ENCODE data around the gene PTP4A2.

PTP4A2 gene

DNA sequence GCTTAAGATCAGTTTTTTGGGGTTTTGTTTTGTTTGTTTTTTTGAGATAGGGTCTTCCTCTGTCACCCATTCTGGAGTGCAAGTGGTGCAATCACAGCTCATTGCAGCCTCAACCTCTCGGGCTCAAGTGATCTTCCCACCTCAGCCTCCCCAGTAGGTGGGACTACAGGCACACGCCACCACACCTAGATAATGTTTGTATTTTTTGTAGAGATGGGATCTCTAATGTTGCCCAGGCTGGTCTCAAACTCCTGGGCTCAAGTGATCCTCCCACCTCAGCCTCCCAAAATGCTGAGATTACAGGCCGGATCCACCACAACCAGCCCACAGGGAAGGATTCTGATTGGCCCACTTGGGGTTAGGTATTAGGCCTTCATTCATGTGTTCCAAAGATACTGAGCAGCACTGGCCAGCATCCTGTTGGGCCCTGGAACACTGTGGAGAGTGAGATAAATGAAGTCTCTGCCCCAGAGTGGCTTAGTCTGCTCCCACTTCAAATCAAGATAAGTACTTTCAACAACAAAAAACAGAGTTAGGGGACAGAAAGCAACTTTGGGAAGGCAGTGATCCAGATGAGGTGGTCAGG, 54.7 kb downstream of the PTP4A2 start:
- ATAC-seq, result no peak

DNA sequence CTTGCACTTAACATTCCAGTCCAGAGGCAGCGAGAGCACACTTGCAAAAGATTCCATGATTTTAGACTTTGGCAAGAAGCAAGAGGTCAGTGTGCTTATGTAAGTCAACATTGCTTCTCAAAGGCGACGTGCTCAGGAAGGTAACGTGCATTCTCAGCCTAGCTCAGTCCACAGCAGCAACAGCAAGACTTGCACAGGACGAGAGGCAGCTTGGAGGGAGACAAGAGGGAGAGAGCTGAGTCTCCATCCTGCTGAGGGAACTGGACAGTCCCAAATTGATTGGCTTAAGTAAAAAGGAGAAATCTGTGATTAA, 56.5 kb downstream of the PTP4A2 start:
- ATAC-seq, result no peak

DNA sequence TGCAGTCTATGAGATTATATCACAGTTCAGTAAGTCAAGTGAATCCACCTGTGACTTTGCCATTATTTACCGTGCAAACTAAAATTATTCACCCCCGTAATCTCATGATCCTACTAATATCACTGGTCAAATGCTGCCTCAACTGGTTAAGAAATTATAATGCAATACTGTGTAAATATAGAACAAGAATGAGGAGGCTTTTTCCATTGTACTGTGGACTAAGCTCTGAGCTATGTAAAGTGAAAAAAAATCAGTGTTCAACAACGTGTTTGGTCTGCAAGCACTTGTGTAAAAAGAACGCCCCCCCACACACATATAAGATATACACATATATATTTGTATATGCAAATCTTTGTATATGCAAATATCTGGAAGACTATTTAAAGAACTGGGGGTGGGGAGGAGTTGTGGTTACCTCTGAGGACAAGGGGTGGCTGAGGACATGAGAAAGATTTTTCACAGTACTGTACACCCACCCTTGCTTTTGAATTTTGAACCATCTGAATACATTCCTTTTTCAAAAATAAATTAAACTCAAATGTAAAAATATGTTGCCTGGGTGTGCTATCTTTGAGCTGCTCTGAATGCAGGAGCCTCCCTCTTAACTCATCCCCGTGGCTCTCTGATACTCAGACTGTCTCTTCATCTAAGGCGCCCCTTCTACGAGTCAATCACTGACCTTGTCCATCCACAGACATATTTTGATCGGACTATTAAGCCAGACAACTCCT, 57.0 kb downstream of the PTP4A2 start:
- ATAC-seq, result no peak

DNA sequence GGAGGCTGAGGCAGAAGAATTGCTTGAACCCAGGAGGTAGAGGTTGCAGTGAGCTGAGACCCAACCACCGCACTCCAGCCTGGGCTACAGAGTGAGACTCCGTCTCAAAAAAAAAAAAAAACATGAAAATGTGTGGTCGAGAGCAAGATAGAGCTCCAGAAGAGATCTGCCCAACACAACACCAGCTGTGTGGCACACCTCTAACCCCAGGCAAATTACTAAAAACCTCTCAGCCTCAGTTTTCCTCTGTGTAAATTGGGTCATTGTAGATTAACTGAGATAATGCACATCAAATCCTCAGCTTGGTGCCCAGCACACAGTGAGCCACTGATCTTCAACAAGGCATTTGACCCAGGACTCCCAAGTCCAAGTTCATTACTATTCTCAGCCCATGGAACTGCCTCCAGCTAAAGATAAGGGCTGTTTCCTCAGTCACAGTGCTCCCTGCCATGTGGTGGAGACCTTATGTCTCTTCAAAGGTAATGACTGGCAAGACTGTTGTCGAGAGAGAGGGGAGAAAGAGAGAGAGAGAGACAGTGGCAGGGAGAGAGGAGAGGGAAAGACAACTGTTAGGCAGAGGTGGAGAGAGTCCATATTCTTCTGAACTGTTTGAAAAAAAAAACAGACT, 58.1 kb downstream of the PTP4A2 start:
- no peak for ATAC-seq

DNA sequence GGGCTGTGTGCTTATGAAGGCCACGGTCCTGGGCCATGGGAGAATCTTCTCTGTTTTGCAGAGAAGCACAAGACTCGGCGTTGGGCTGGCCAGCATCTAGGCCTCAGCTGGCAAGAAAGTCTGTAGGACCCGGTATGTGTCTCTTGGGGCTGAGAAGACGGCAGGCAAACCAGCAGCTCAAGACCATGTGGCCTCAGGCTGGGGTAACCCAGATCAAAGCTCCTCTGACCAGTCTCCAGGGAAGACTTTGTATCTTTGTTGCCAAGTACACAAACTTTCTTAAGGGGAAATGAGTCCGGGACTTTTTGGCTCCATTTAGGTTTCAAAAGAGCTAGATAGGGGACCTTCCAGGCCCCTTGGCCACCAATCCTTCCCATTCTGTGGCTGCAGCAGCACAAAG, 60.1 kb downstream of the PTP4A2 start:
- no peak for ATAC-seq

DNA sequence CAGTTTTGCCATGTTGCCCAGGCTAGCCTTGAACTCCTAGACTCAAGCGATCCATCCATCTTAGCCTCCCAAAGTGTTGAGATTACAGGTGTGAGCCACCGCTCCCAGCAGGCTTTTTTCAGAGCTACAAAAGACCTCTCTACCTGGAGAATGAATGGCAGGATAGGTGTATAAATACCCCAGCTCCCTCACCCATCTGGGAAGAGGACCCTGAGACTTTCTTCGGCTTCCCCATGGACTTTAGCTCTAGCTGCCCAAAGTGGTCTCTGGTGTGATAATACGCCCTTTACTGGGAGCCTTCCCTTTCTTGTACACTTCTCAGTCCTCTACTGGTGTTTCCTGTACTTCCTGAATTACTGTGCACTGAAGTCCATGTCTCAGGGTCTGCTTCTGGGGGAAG, 60.6 kb downstream of the PTP4A2 start:
- no peak for ATAC-seq

DNA sequence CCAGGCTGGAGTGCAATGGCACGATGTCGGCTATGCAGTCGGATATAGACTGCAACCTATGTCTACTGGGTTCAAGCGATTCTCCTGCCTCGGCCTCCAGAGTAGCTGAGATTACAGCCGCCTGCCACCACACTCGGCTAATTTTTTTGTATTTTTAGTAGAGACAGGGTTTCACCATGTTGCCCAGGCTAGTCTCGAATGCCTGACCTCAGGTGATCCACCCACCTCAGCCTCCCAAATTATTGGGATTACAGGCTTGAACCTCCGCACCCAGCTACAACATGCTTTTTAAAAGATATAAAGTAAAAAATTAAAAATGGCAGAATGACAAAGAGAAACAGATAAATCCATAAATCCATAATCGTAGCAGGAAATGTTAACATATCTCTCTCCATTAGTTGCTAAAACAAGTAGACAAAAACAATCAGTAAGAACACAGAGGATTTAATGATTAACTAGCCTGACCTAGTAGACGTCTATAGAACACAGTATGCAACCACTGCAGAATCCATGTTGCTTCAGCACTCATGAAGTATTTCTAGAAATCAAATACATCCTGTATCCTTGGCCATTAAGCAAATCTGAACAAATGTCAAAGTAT, 62.4 kb downstream of the PTP4A2 start:
- no peak for ATAC-seq

DNA sequence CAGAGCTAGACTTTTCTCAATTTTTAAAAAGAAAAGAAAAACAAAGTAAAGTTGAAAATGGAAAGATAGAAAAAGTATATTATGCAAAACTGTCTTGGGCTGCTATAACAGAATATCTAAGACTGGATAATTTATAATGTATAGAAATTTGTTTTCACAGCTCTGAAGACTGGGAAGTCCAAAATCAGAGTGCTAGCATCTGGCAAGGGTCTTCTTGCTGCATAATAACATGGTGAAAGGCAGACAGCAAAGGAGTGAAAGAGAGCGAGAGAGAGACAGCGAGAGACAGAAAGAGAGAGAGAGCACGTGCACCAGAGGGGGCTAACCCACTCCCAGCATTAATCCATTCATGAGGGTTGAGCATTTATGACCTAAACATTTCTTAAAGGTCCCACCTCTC, 63.2 kb downstream of the PTP4A2 start:
- ATAC-seq, result no peak

DNA sequence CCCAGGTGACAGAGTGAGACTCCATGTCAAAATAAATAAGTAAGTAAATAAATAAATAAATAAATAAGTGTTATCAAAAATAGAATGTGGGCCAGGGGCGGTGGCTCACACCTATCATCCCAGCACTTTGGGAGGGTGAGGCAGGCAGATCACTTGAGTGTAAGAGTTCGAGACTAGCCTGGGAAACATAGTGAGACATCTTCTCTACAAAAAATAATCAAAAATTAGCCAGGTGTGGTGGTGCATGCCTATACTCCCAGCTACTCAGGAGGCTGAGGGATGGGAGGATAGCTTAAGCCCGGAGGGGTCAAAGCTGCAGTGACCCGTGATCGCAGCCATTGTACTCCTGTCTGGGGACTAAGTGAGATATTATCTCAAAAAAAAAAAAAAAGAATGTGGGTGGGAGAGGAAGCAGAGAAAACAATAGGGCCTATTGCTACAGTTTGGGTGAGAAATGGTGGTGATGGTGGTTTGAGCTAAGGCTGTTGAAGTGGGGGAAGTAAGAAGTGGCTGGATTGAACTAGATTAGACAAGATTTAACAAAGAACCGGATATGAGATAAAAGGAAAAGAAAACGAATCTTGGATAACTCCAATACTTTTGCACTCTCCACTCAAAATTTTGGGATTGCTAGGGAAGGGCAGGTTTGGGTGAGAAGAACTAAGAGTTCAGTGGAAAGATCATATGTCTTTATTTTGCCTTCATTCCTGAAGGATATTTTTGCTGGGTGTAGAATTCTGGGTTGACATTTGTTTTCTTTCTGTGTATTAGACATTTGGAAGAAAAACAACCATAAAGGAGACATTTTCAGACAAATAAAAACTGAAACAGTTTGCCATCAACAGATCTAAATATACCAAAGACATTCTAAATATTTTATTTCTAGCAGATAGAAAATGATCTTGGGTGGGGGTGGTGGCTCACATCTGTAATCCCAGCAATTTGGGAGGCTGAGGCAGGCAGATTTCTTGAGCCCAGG, 65.2 kb downstream of the PTP4A2 start:
- no peak for ATAC-seq

DNA sequence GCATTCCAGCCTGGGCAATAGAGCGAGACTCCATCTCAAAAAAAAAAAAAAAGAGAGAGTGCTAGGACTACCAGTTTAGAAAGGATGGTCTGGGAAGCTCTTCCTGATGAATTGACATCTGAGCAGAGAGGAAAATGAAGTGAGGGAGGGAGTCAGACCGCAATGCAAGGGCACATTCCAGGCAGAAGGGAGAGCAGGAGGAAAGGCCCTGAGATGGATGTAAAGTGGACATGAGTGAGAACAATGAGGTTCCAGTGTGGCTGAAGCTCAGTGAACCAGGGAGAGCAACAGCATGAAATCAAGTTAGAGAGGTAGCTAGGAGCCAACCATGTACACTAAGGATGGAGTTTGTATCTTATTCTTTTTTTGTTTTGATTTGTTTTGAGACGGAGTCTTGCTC, 66.5 kb downstream of the PTP4A2 start:
- ATAC-seq, result no peak

DNA sequence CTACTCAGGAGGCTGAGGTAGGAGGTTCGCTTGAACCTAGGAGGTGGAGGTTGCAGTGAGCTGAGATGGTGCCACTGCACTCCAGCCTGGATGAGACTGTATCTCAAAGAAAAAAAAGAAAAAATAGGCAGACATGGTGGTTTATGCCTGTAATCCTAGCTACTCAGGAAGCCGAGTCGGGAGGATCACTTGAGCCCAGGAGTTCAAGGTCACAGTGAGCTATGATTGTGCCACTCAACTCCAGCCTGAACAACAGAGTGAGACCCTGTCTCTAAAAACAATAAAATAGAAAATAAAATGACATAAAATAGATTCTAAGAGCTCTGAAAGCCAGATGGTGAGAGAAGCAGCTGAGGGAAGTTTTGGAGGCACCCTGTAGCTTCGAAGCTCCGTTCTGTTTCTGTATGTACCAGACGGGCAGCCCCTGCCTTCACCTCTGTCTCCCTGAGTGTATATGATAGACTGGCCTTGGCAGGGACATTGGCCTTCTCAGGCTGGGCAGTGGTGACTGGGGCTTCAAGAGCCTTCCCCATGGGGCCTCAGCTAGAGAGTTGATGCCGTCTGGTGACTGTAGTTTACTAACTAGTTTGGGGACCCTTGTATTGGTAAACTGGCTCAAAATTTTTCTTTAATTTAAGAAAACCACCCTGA, 68.0 kb downstream of the PTP4A2 start:
- no peak for ATAC-seq

DNA sequence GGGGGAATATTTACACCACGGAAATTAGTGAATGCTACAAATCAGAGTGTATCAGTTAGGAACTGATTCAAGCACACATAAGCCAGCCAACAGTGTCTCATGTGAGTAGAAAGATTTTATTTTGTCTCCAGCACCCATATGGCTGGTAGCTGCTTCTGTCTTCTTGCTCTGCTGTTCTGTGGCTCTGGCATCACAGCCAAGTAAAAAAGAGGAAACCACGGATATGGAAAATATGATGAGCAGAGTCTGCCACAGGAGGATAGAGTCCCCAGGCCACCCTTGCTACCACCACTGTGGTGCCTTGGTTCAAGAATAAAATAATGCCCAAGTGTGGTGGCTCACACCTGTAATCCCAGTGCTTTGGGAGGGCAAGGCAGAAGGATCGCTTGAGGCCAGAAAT, 68.7 kb downstream of the PTP4A2 start:
- no peak for ATAC-seq

DNA sequence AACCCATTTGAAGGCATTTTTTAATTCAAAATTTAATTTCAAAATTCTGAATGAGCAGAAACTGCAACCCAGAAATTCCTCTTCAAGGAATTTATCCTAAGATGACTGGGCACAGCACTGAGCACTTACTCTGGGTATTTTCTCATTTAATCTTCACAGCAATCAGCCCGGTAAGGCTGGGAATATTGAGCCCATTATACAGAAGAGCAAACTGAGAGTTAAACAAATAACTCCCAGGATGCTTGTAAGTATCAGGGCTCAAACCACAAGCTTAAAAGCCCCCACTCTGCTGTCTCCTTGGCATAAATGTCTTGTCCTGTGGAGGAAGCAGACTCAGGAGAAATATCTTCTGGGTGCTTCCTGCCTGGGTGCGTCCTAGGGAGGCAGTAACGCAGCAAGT, 69.3 kb downstream of the PTP4A2 start:
- ATAC-seq, result no peak

DNA sequence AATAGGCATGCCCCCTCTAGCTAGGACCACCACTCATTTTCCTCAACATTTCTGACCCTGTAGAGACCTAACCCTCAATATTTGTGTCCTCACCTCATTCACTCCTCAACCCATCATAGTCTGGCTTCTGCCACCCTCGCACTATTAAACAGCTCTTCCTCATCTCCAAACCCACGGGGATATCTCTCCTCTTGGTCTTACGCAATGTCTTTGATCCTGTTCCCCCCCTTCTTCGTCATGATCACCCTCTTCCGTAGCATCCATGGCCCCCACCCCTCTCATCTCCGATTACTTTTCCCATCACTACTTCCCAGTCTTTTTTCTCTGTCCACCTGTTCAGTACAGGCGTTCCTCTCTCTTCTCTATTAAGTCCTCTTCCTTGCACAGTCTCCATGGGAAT, 70.6 kb downstream of the PTP4A2 start:
- ATAC-seq, result no peak

DNA sequence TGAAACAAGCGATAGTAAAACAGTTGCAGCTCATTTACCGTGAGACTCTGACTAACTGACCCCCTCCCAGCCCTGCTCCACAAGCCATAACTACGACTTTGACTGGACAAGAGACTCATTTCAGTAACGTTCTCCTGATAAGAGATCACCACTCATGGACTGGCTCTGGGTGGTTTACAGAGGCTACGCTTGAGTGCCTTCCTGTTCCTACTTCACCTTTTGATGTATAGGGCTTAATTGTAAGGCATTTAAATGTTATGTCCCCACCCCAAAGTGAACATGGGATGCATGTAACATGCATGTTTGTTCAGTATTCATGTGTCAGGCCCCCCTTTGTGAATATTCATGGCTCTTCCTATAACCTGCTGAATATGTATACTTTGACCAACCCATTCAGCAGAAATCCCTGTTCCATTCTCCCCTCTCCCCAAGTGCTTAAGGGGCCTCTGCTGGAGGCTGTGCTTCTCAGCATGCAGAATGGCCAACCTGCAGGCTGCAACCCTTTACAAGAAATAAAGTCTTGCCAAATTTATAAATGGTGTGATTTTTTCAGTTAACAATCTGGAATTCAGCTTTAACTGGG, 71.6 kb downstream of the PTP4A2 start:
- ATAC-seq, result peak; percentile 25 to 48

DNA sequence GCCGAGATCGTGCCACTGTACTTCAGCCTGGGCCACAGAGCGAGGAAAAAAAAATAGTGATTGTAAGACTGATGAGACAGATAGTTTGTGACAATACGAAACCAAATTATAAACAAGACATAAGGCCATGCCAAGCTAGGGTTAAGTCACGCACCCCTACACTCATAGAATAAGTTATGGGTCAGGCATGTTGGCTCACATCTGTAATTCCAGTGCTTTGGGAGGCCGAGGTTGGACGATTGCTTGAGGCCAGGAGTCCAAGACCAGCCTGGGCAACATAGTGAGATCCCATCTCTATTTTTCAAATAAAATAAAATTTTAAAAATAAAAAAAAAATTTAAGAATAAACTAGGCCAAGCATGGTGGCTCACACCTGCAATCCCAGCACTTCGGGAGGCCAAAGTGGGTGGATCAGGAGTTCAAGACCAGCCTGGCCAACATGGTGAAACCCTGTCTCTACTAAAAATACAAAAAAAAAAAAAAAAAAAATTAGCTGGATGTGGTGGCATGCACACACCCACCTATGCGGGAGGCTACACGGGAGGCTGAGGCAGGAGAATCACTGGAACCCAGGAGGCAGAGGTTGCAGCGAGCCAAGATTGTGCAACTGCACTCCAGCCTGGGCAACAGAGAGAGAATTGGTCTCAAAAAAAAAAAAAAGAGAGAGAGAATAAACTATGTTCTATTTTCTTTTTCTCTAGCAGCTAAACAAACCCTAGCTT, 72.3 kb downstream of the PTP4A2 start:
- no peak for ATAC-seq

DNA sequence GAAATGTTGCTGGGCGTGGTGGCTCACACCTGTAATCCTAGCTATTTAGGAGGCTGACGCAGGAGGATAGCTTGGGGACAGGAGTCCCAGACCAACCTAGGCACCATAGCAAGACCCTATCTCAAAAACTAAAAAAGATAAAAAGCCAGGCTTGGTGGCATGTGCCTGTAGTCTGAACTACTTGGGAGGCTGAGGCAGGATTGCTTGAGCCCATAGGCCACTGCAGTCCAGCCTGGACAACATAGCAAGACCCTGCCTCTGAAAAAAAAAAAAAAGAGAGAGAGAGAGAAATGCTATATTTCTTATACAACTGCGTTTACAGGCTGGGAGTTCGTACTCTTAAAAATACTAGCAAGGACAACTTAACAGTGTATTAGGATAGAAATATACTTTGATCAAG, 76.1 kb downstream of the PTP4A2 start:
- no peak for ATAC-seq

DNA sequence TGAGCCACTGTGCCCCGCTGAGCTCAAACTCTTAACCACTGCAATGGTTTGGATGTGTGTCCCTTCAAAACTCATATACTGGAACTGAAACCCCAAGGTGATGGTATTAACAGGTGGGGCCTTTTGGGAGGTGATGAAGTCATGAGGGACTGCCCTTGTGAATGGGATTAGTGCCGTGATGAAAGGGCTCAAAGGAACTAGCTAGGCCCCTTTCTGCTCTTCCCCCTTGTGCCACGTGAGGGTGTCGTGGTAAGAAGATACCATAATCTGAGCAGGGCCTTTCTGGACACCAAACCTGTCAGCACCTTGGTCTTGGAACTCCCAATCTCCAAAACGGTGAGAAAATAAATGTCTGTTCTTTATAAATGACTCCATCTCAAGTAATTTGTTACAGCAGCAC, 76.8 kb downstream of the PTP4A2 start:
- ATAC-seq, result peak in 1 of 2 donors; percentile 36

DNA sequence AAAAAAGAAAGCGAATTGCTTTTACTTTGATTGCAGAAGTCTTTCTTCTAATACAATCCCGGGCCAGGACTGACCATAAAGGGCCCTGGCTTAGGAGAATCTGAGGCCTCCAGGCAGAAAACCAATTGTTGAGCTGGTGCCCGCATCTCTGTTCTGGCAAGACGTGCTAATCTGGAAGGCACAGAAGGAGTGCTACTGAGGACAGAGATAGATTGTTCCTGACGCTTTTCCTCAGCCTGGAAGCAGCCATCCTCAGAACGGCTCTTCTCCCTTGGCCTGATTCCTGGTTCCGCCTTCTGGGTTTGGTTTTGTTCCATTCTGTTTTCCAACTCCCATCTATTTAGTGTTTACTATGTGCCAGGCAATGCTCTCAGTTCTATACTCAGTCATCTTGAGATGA, 77.6 kb downstream of the PTP4A2 start:
- no peak for ATAC-seq

DNA sequence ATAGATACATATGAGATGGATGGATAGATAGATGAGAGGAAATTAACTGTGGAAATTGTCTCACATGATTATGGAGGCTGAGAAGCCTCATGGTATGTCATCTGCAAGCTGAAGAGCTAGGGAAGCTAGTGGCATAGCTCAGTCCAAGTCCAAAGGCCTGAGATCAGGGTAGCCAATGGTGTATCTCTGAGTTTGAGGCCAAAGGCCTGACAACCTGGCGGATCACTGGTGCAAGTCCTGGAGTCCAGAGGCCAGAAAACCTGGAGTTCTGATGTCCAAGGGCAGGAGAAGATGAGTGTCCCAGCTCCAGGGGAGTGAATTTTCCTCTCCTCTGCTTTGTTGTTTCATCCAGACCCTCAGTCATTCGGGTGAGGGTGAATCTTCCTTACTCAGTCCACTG, 78.4 kb downstream of the PTP4A2 start:
- no peak for ATAC-seq

DNA sequence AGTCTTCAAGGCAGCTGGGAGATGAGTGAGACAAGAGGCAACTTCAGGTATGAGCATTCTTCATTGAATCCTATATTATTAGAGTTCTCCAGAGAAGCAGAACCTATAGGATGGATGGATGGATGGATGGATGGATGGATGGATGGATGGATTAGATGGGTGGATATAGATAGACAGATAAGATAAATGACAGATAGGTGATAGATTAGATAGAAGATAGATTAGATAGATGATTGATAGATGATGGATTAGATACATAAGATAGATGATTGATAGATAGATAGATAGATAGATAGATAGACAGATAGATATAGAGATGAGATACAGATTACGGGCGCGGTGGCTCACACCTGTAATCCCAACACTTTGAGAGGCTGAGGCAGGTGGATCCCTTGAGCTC, 79.1 kb downstream of the PTP4A2 start:
- no peak for ATAC-seq
